Upper lobe of left lung (tissue), 6 donors: ENCODE data around the gene MAPK7. TPM values are rescaled to one million over a fixed set of nuclear protein-coding genes. Genes with fewer than 3 reads are reported as not detected.

Experiments used
- ATAC-seq, 2 donors: fragments of 200-7000 bp; cut with Tn5 transposase; one replicate each; pipeline ENCODE4 v1.9.1; 2022; ENCODE audit warnings: mild to moderate bottlenecking in 2 of 2, moderate library complexity in 2 of 2; ENCODE audit not compliant: low FRiP score in 2 of 2
- DNase-seq, 2 donors: peaks; one replicate each; pipeline ENCODE4 v3.0.0-alpha.2; 2019 to 2020
- H3K27ac ChIP-seq, 4 donors: fragments of 200-600 bp; sonication (generic); one replicate each; pipeline ENCODE4 v1.5.1; 2016 to 2019
- H3K27me3 ChIP-seq, 4 donors: fragments of 200-600 bp; sonication (generic); one replicate each; pipeline ENCODE4 v1.5.1; 2017 to 2019
- H3K36me3 ChIP-seq, 4 donors: fragments of 200-600 bp; sonication (generic); one replicate each; pipeline ENCODE4 v1.5.1; 2016 to 2019
- H3K4me1 ChIP-seq, 4 donors: fragments of 200-600 bp; sonication (generic); one replicate each; pipeline ENCODE4 v1.5.1; 2018 to 2019
- H3K4me3 ChIP-seq, 4 donors: fragments of 200-600 bp; sonication (generic); one replicate each; pipeline ENCODE4 v1.5.1; 2017 to 2019; ENCODE audit warnings: mild to moderate bottlenecking in 2 of 4, moderate library complexity in 1 of 4
- H3K9me3 ChIP-seq, 4 donors: fragments of 200-600 bp; sonication (generic); one replicate each; pipeline ENCODE4 v1.5.1; 2018 to 2019
- EP300 ChIP-seq, 4 donors: sonication (generic); formaldehyde crosslinking; IDR thresholded peaks; one replicate each; pipeline ENCODE4 v1.5.1; 2017; ENCODE audit warnings: antibody characterized with exemption in 4 of 4, control low read depth in 2 of 4
- POLR2A ChIP-seq, 4 donors: fragments of 450-650 bp; IDR thresholded peaks; one replicate each; pipeline ENCODE4 v1.5.1; 2016 to 2017; ENCODE audit warnings: antibody characterized with exemption in 4 of 4, mild to moderate bottlenecking in 2 of 4
- POLR2AphosphoS5 ChIP-seq, 2 donors: sonication (generic); formaldehyde crosslinking; IDR thresholded peaks; one replicate each; pipeline ENCODE4 v1.5.1; 2017; ENCODE audit warnings: antibody characterized with exemption in 2 of 2
- WGBS, 2 donors: methylation state at CpG; one replicate each; pipeline ENCODE4 v1.1.5; 2017 to 2018; 5-methylcytosine and 5-hydroxymethylcytosine counted together
- total RNA-seq, 6 donors: library from RNA; depleted of rRNA in 4 of 6; stranded (reverse); fragments of >200 nt in 4 of 6; gene quantifications; one replicate each; pipeline versions ENCODE4 v1.1.0 to v1.2.1, GENCODE V29; 2016 to 2021
- TF ChIP-seq, protein P1 (sequence below), 6 experiments: fragments of 450-650 bp in 4 of 6; fragments of 200-600 bp in 2 of 6; sonication (generic) in 2 of 6; IDR thresholded peaks; one replicate each; pipeline ENCODE4 v1.5.1; 2016 to 2019; ENCODE audit warnings: antibody characterized with exemption in 6 of 6
- donor health status: DM: no; HTN: no; CAD: no; lungs with moderate emphysema.
- donor health status: DM: no; HTN: yes; CAD: no; lungs with severe emphysema.

The MAPK7 gene
- total RNA-seq, 6 donors from 2014 or later, result 20.1 to 77.2 (median 37.6) TPM

DNA sequence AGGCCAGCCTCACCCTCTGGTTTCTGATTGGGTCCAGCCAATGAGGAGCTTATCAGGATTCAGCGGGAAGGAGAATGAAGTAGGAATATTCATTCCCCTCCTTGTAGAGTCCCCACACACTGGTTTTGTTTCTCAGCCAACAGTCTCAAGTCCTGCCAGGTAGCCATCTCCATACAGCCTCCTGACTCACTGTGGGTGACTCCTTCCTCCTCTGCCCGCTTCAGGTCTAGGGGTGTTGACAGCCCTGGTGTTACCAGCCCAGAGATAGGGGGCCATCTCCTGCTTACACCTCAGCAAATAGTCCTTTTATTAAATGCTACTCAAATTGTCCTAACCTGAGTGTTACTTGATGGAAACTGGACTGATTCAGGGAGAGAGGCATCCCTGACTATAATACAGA, 12.7 kb downstream of the MAPK7 start:
- DNase-seq (no peak), ATAC-seq (no peak)
- Histone ChIP-seq H3K4me3 (no peak overlapping the region), H3K4me1 (peaks cover 22 to 31% (median 26%) of the 10 kb centered on the region in 4 donors), H3K27ac (peak overlapping the region in 1 of 4 donors; percentile 46), H3K27me3 (no peaks in the 10 kb centered on the region), H3K9me3 (no peaks in the 10 kb centered on the region), H3K36me3 (no peaks in the 10 kb centered on the region)
- WGBS, 2 donors, result 81 to 88% methylated on average over 2 of the region's 2 CpGs
- TF ChIP-seq POLR2AphosphoS5 (IDR thresholded peaks at IDR 0.05) (no peak), EP300 (IDR thresholded peaks at IDR 0.05) (no peak), POLR2A (IDR thresholded peaks at IDR 0.05) (no peak)
- TF ChIP-seq, protein P1, sequence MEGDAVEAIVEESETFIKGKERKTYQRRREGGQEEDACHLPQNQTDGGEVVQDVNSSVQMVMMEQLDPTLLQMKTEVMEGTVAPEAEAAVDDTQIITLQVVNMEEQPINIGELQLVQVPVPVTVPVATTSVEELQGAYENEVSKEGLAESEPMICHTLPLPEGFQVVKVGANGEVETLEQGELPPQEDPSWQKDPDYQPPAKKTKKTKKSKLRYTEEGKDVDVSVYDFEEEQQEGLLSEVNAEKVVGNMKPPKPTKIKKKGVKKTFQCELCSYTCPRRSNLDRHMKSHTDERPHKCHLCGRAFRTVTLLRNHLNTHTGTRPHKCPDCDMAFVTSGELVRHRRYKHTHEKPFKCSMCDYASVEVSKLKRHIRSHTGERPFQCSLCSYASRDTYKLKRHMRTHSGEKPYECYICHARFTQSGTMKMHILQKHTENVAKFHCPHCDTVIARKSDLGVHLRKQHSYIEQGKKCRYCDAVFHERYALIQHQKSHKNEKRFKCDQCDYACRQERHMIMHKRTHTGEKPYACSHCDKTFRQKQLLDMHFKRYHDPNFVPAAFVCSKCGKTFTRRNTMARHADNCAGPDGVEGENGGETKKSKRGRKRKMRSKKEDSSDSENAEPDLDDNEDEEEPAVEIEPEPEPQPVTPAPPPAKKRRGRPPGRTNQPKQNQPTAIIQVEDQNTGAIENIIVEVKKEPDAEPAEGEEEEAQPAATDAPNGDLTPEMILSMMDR (IDR thresholded peaks at IDR 0.05), result no peak

DNA sequence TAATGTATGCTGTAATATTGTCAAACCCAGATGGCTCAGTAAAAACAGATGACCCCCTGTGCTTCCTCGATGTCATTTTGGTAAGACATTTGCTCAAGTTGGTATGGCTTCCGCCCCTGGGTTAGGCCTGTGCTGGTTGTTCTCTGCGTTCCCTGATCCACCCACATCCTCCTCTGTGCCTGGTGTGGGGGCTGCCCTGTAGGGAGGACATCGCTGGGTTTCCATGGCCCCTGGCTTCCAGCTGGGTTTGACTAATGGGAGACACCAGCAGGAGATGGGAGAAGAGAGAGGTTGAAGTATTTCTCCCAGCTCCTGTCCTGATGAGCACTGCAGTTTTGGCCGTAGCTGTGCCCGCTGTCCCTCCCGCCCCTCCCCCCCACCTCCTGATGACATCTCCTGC, 13.1 kb downstream of the MAPK7 start:
- H3K9me3 ChIP-seq, result no peaks in the 10 kb centered on the region
- no peaks in the 10 kb centered on the region for H3K36me3 ChIP-seq
- no peaks in the 10 kb centered on the region for H3K27me3 ChIP-seq
- no peak overlapping the region for H3K27ac ChIP-seq
- TF ChIP-seq POLR2AphosphoS5 (IDR thresholded peaks at IDR 0.05), result no peak
- TF ChIP-seq, protein P1 (IDR thresholded peaks at IDR 0.05), result no peak
- H3K4me3 ChIP-seq, result no peak overlapping the region
- no peak for DNase-seq
- peaks cover 17 to 28% (median 23%) of the 10 kb centered on the region in 4 donors for H3K4me1 ChIP-seq
- ATAC-seq, result no peak
- WGBS, 2 donors, result 88 to 90% methylated on average over 6 to 7 of the region's 7 CpGs

DNA sequence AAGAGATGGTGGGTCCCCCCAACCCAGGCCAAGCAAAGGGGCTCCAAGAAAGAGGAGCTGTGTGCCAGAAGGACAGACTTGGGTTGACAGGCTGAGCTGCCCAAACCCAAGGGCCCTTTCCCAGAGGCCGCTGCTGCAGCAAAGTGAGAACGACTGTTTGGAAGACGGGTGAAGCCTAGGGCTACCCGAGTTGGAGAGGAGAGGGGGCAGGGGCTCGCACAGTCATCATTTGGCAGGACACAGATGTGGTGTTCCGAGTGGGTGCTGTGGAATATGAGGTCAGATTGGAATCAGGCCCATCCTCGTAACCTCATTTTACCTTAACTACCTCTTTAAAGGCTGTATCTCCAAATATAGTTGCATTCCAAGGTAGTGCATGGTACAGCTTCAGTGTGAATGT, 14.0 kb downstream of the MAPK7 start:
- Histone ChIP-seq H3K27ac (no peak overlapping the region), H3K4me1 (peaks cover 9 to 22% (median 15%) of the 10 kb centered on the region in 4 donors), H3K27me3 (no peaks in the 10 kb centered on the region), H3K36me3 (no peaks in the 10 kb centered on the region), H3K9me3 (no peaks in the 10 kb centered on the region), H3K4me3 (no peak overlapping the region)
- DNase-seq (no peak), ATAC-seq (no peak)
- WGBS, 2 donors, result 80 to 90% methylated on average over 7 of the region's 7 CpGs
- TF ChIP-seq POLR2A (IDR thresholded peaks at IDR 0.05) (no peak), EP300 (IDR thresholded peaks at IDR 0.05) (no peak), POLR2AphosphoS5 (IDR thresholded peaks at IDR 0.05) (no peak)
- TF ChIP-seq, protein P1 (IDR thresholded peaks at IDR 0.05), result no peak

DNA sequence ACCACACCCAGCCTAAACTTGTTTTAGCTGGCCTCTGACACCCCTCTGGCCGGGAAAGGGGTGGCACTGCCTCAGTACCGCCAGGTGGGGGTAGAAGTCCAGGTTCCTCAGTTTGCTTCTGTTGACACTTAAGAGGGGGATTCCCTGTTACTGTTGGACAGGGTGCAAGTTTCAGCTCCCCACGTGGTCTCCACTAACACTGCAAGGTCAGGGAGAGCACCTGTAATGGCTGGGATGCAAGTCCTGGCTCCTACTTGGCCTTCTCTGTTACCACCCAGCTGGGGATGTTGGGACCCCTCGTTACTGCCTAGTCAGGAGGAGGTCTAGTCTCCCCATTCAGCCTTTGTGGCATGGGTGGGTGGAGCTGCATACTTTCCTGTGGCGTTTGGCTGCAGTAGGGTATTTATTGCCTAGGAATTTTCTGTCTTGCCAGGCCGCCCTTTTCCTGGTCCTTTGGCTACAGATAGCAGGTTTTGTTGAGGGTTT, 19.3 kb downstream of the MAPK7 start:
- no peak for ATAC-seq

More for the DNA sequence above, 19.3 kb downstream of the MAPK7 start:
- H3K9me3 ChIP-seq, result no peaks in the 10 kb centered on the region
- 43 to 56% methylated on average over 4 to 6 of the region's 6 CpGs for WGBS, 2 donors
- no peak overlapping the region for H3K4me3 ChIP-seq
- H3K27me3 ChIP-seq, result no peaks in the 10 kb centered on the region
- peaks cover 14 to 27% (median 24%) of the 10 kb centered on the region in 4 donors for H3K4me1 ChIP-seq
- DNase-seq, result no peak
- TF ChIP-seq POLR2A (IDR thresholded peaks at IDR 0.05) (no peak), EP300 (IDR thresholded peaks at IDR 0.05) (no peak), POLR2AphosphoS5 (IDR thresholded peaks at IDR 0.05) (no peak)
- TF ChIP-seq, protein P1 (IDR thresholded peaks at IDR 0.05), result peak in 1 of 6 experiments; percentile 13
- peak overlapping the region; percentile 17 to 75 (median 68) for H3K27ac ChIP-seq
- H3K36me3 ChIP-seq, result no peaks in the 10 kb centered on the region
